Right lobe of liver (tissue), 6 donors: ENCODE results near the gene SYTL1. TPM values are rescaled to one million over a fixed set of nuclear protein-coding genes. Genes with fewer than 3 reads are reported as not detected.
A peak's percentile ranks its signal among the peaks of the same experiment; 100 is the strongest.

ENCODE experiments used
- ATAC-seq, 4 donors: fragments of 200-7000 bp; cut with Tn5 transposase; one replicate each; pipeline ENCODE4 v1.9.1; 2020; ENCODE audit warnings: mild to moderate bottlenecking in 4 of 4, moderate library complexity in 4 of 4
- DNase-seq, 3 donors: peaks; one replicate each; pipeline ENCODE4 v3.0.0-alpha.2; 2020
- H3K27ac ChIP-seq, 3 donors: fragments of 200-600 bp; one replicate each; pipeline ENCODE4 v1.8.0; 2022
- H3K27me3 ChIP-seq, 2 donors: fragments of 200-600 bp; one replicate each; pipeline ENCODE4 v1.8.0; 2022
- H3K36me3 ChIP-seq, 4 donors: fragments of 200-600 bp; sonication (generic) in 1 of 4; one replicate each; pipeline versions ENCODE4 v1.5.1 to v1.8.0; 2017 to 2022; ENCODE audit warnings: control low read depth in 1 of 4
- H3K4me1 ChIP-seq, 4 donors: fragments of 200-600 bp; sonication (generic) in 1 of 4; one replicate each; pipeline versions ENCODE4 v1.5.1 to v1.8.0; 2017 to 2022; ENCODE audit warnings: control low read depth in 1 of 4
- H3K4me3 ChIP-seq, 3 donors: fragments of 200-600 bp; one replicate each; pipeline ENCODE4 v1.8.0; 2022
- H3K9me3 ChIP-seq, 4 donors: fragments of 200-600 bp; sonication (generic) in 1 of 4; one replicate each; pipeline versions ENCODE4 v1.5.1 to v1.8.0; 2017 to 2022; ENCODE audit warnings: control low read depth in 1 of 4
- CTCF ChIP-seq, 4 donors: fragments of 200-600 bp in 3 of 4; fragments of 450-650 bp in 1 of 4; IDR thresholded peaks; one replicate each; pipeline versions ENCODE4 v1.5.1 to v1.8.0; 2016 to 2022; ENCODE audit warnings: antibody characterized with exemption in 4 of 4, mild to moderate bottlenecking in 2 of 4
- POLR2A ChIP-seq: fragments of 450-650 bp; IDR thresholded peaks from one replicate; pipeline ENCODE4 v1.6.1; 2017; ENCODE audit warnings: antibody characterized with exemption, mild to moderate bottlenecking
- WGBS: methylation state at CpG from one replicate; pipeline ENCODE4 v1.1.6; 2018; ENCODE audit warnings: low coverage, low lambda C conversion rate; ENCODE audit not compliant: insufficient coverage; ENCODE audit errors: missing lambda C conversion rate; 5-methylcytosine and 5-hydroxymethylcytosine counted together
- intact Hi-C, 2 donors: fragments of 100-400 bp; cut with DNase I; formaldehyde crosslinking; loops; one replicate each; pipeline versions ENCODE4 v1.11.2 to v1.14.1; 2022
- total RNA-seq, 6 experiments: library from RNA; depleted of rRNA in 2 of 6; stranded (reverse); fragments of >200 nt in 2 of 6; fragmentation: NEBNext Ultra II Directional in 3 of 6; extraction: Animal tissue kit (Norgen Biotek cat#: 25700) in 3 of 6; gene quantifications; one replicate each; pipeline versions ENCODE4 v1.1.0 to v1.2.4, GENCODE V29; 2016 to 2023
- donor health status: DM: no; HTN: yes; CAD: no.
- donor health status: DM: no; HTN: no; CAD: no.
- donor health status: DM: no; HTN: no; CAD: no.
- donor health status: DM: no; HTN: yes; CAD: no.
- donor health status: DM: no; HTN: yes; CAD: no.

Gene SYTL1
- total RNA-seq, 6 experiments from 2014 or later, result 0.37 to 1.7 (median 0.80) TPM

DNA sequence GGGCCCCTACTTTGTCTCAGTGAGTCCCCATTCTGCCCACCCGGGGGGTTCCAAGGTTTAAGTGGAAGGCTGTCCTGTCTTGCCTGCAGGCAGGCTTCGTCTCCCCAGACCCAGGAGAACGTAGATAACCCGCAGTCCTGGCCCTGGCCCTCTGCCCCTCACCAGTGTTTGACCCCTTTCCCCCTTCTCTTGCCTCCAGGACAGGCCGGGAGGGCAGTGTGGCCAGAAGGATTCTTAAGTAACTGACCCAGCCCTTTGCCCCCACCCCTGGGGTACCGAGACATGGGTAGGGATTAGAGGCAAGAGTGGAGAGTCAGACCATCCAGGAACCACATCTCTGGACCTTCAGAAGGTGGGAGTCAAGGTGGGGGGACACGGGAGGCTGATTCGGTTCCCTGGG is 11.0 kb upstream of the SYTL1 start:
- ATAC-seq (no peak), DNase-seq (no peak)
- WGBS, result 83% methylated on average over 5 of the region's 8 CpGs
- H3K9me3 ChIP-seq, result no peaks in the 10 kb centered on the region
- H3K4me3 ChIP-seq, result no peak overlapping the region
- TF ChIP-seq CTCF (IDR thresholded peaks at IDR 0.05), result no peak
- H3K27me3 ChIP-seq, result no peaks in the 10 kb centered on the region
- H3K36me3 ChIP-seq, result peaks cover 0 to 29% (median 11%) of the 10 kb centered on the region in 4 donors
- no peaks in the 10 kb centered on the region for H3K4me1 ChIP-seq
- no peak overlapping the region for H3K27ac ChIP-seq
- intact Hi-C loops, result no loop called here

- no peak overlapping the region for H3K4me3 ChIP-seq
- 73% methylated on average over 2 of the region's 3 CpGs for WGBS
- H3K27ac ChIP-seq, result no peak overlapping the region
- no peaks in the 10 kb centered on the region for H3K4me1 ChIP-seq
- H3K27me3 ChIP-seq, result no peaks in the 10 kb centered on the region
- ATAC-seq (no peak), DNase-seq (no peak)
- no peak for TF ChIP-seq CTCF (IDR thresholded peaks at IDR 0.05)
- TF ChIP-seq POLR2A, result no peak
- peaks cover 0 to 25% (median 9%) of the 10 kb centered on the region in 4 donors for H3K36me3 ChIP-seq
- intact Hi-C loops, result no loop called here
- H3K9me3 ChIP-seq, result no peaks in the 10 kb centered on the region
Observed at GRCh38 chr1:27331426-27331825, 10.4 kb upstream of the SYTL1 start.

DNA sequence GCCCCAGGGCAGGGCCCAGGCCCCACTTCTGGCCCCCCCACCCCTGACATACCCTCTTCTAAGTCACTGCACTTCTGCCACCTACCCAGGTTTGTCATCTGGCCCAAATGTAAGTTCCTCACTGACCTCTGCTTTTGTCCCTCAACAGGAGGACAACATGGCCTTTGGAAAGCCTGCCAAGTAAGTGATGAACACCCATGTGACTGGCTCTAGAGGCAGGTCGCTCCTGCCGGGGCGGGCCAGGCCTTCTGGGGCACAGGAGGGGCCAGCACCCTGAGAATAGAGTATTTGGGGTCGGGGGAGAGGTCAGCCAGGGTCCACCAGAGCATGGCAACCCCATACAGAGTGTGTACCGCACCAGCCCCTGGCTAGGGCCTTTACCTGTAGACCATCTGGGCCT is 9.9 kb upstream of the SYTL1 start:
- Histone ChIP-seq H3K4me3 (no peak overlapping the region), H3K4me1 (no peaks in the 10 kb centered on the region), H3K27ac (no peak overlapping the region), H3K9me3 (no peaks in the 10 kb centered on the region), H3K27me3 (no peaks in the 10 kb centered on the region), H3K36me3 (peaks cover 0 to 29% (median 9%) of the 10 kb centered on the region in 4 donors)
- WGBS, result no CpG with 5 or more reads among the region's 5 CpGs
- no peak for TF ChIP-seq POLR2A
- no peak for TF ChIP-seq CTCF (IDR thresholded peaks at IDR 0.05)
- no peak for DNase-seq
- intact Hi-C loops, result no loop called here
- no peak for ATAC-seq

GRCh38 chr1:27332536-27333281 is 9.1 kb upstream of the SYTL1 start:
- Histone ChIP-seq H3K9me3 (no peaks in the 10 kb centered on the region), H3K4me3 (no peak overlapping the region), H3K36me3 (peaks cover 0 to 29% (median 9%) of the 10 kb centered on the region in 4 donors), H3K4me1 (no peaks in the 10 kb centered on the region), H3K27ac (no peak overlapping the region), H3K27me3 (no peaks in the 10 kb centered on the region)
- DNase-seq (peak in 1 of 3 donors; percentile 44), ATAC-seq (peak; percentile 61 to 74 (median 72))
- 76% methylated on average over 5 of the region's 11 CpGs for WGBS
- intact Hi-C loops, result no loop called here
- TF ChIP-seq POLR2A (no peak), CTCF (IDR thresholded peaks at IDR 0.05) (peak; percentile 56 to 81 (median 79))
